ENCODE results near the gene PLEKHH1. TPM values are rescaled to one million over a fixed set of nuclear protein-coding genes. Genes with fewer than 3 reads are reported as not detected.

The PLEKHH1 gene
- total RNA-seq, 4 donors from 2014 or later, result 10.5 to 23.1 (median 17.2) TPM

DNA sequence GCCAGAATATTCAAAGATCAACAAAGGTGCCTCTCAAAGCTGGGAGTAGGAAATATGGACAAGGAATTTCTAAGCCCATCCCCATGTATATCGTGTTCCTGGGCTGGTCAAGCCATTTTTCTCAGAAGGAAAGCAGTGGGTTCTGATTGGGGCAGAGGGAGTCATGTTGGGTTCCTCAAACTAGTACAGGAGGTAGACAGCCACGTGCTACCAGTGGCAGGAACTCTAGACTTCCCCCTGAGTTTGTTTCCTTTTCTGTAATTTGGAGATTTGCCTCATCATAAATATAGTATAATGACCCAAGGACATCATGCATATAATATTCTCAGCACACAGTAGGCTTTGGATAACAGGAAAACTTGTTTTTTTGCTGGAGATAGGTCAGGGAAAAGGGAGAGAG lies 16.4 kb upstream of the PLEKHH1 start:
- H3K4me3 ChIP-seq (ENCODE audit: low read depth, poor library complexity, severe bottlenecking), result no peak overlapping the region
- WGBS, 2 donors, result 29 to 52% methylated on average over 2 of the region's 2 CpGs
- intact Hi-C loops (cut with DNase I; ENCODE audit: low total_unique reads), result no loop called here
- TF ChIP-seq POLR2A (IDR thresholded peaks at IDR 0.05), result no peak
- TF ChIP-seq, protein P1, sequence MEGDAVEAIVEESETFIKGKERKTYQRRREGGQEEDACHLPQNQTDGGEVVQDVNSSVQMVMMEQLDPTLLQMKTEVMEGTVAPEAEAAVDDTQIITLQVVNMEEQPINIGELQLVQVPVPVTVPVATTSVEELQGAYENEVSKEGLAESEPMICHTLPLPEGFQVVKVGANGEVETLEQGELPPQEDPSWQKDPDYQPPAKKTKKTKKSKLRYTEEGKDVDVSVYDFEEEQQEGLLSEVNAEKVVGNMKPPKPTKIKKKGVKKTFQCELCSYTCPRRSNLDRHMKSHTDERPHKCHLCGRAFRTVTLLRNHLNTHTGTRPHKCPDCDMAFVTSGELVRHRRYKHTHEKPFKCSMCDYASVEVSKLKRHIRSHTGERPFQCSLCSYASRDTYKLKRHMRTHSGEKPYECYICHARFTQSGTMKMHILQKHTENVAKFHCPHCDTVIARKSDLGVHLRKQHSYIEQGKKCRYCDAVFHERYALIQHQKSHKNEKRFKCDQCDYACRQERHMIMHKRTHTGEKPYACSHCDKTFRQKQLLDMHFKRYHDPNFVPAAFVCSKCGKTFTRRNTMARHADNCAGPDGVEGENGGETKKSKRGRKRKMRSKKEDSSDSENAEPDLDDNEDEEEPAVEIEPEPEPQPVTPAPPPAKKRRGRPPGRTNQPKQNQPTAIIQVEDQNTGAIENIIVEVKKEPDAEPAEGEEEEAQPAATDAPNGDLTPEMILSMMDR (IDR thresholded peaks at IDR 0.05), result no peak
- no peak for DNase-seq (ENCODE audit: low spot score in 2 of 2)

DNA sequence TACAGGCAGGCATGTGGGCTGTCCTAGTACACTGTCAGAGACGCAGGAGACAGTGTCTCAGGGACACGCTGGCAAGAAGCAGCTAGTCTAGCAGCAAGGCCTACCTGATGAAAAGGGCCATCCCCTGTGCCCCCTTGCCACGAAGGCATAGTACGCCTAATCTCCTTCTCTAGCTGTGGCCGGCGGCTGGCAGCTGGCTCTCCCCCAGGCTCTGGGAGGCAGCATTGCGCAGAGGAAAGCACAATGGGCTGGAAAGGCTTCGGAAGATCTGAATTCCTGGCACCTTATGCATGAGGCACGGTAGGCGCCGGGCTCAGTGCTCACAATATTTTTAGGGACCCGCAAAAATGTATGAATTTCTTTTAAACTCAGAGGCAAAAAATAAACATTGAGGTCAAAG lies 16.0 kb upstream of the PLEKHH1 start:
- no peak overlapping the region for H3K4me3 ChIP-seq (ENCODE audit: low read depth, poor library complexity, severe bottlenecking)
- 28 to 33% methylated on average over 12 of the region's 12 CpGs for WGBS, 2 donors
- no peak for TF ChIP-seq POLR2A (IDR thresholded peaks at IDR 0.05)
- TF ChIP-seq, protein P1 (IDR thresholded peaks at IDR 0.05), result no peak
- DNase-seq (ENCODE audit: low spot score in 2 of 2), result no peak
- intact Hi-C loops (cut with DNase I; ENCODE audit: low total_unique reads), result no loop called here

DNA sequence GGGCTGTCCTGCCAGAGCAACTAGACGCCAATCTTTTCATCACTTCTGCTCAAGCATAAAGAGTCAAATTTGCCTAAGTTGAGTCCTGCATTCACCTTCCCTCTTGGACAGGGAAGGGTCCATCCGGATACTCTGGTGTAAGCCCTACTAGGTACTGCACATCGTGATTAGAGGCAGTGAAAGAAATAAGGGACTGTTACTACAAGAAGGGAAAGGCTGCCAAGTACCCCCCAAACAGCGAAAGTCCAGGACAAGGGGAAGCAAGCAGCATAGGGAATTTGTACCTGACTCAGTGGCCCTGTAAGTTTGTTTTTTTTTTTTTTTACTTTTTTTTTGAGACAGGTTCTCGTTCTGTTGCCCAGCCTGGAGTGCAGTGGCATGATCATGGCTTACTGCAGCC lies 13.7 kb upstream of the PLEKHH1 start:
- 88 to 94% methylated on average over 5 of the region's 5 CpGs for WGBS, 2 donors
- DNase-seq (ENCODE audit: low spot score in 2 of 2), result no peak
- intact Hi-C loops (cut with DNase I; ENCODE audit: low total_unique reads), result no loop called here
- no peak overlapping the region for H3K4me3 ChIP-seq (ENCODE audit: low read depth, poor library complexity, severe bottlenecking)
- TF ChIP-seq POLR2A (IDR thresholded peaks at IDR 0.05), result no peak
- TF ChIP-seq, protein P1 (IDR thresholded peaks at IDR 0.05), result no peak

DNA sequence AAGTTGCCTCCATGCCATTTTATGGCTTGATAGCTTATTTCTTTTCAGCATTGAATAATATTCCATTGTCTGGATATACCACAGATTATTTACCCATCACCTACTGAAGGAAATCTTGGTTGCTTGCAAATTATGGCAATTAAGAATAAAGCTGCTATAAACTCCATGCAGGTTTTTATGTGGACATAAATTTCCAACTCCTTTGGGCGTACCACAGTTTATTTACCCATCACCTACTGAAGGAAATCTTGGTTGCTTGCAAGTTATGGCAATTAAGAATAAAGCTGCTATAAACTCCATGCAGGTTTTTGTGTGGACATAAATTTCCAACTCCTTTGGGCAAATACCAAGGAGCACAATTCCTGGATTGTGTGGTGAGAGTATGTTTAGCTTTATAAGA lies 12.6 kb upstream of the PLEKHH1 start:
- 79 to 89% methylated on average over 1 of the region's 1 CpG for WGBS, 2 donors
- no peak for DNase-seq (ENCODE audit: low spot score in 2 of 2)
- no peak overlapping the region for H3K4me3 ChIP-seq (ENCODE audit: low read depth, poor library complexity, severe bottlenecking)
- TF ChIP-seq, protein P1 (IDR thresholded peaks at IDR 0.05), result no peak
- no peak for TF ChIP-seq POLR2A (IDR thresholded peaks at IDR 0.05)
- intact Hi-C loops (cut with DNase I; ENCODE audit: low total_unique reads), result no loop called here

DNA sequence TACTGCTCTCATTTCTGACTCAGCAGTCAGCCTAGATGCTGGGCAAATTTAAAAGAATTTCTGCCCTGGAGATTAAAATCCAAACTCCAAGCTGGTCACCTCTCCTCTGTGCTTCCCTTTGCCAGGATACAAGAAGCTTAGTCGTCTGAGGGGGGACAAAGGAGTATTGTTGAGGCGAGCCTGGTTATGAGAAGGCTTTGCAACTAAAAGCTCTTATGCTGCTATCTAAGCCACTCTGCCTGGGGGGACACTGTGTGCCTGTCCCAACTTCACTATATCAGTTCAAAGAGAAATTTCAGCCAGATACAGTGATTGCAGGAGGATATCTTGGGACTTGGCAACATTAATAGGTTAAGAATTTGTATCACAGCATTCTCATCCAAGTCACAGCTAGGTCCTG lies 10.8 kb upstream of the PLEKHH1 start:
- DNase-seq (ENCODE audit: low spot score in 2 of 2), result no peak
- 51 to 52% methylated on average over 2 of the region's 2 CpGs for WGBS, 2 donors
- intact Hi-C loops (cut with DNase I; ENCODE audit: low total_unique reads), result no loop called here

More for the DNA sequence above, 10.8 kb upstream of the PLEKHH1 start:
- TF ChIP-seq, protein P1 (IDR thresholded peaks at IDR 0.05), result no peak
- no peak for TF ChIP-seq POLR2A (IDR thresholded peaks at IDR 0.05)
- H3K4me3 ChIP-seq (ENCODE audit: low read depth, poor library complexity, severe bottlenecking), result no peak overlapping the region
